GM19239 (cell line): ENCODE measurements around the gene FAM131C.
A peak's percentile ranks its signal among the peaks of the same experiment; 100 is the strongest.

Experiments
- DNase-seq: peaks from one replicate; pipeline ENCODE4 v3.0.0; 2011; ENCODE audit warnings: low spot score; ENCODE audit not compliant: insufficient read length
- FAIRE-seq: peaks from 2 replicates; lab custom pipeline; 2011; peaks lifted over from hg19 to GRCh38; lab: Jason Lieb, UNC

The FAM131C gene

GRCh38 chr1:16020325-16020724, 53.1 kb downstream of the FAM131C start:
- FAIRE-seq (no peak), DNase-seq (no peak)

- DNase-seq (no peak), FAIRE-seq (no peak)
Observed at GRCh38 chr1:16019644-16020277, 53.7 kb downstream of the FAM131C start.

GRCh38 chr1:16018749-16019643, 54.5 kb downstream of the FAM131C start:
- DNase-seq (no peak), FAIRE-seq (no peak)

GRCh38 chr1:16018308-16018707, 55.1 kb downstream of the FAM131C start:
- no peak for FAIRE-seq
- no peak for DNase-seq

- FAIRE-seq (no peak), DNase-seq (no peak)
Observed at GRCh38 chr1:16017461-16018303, 55.8 kb downstream of the FAM131C start, which contains the start of gene HSPB7. Gene HSPB7, minus strand, starts transcription at chr1:16018043. Its CDS starts 80 bp downstream, at chr1:16017963.

- DNase-seq = no peak
- no peak for FAIRE-seq
Observed at GRCh38 chr1:16017076-16017460, 56.4 kb downstream of the FAM131C start.

- FAIRE-seq (no peak), DNase-seq (no peak)
Observed at GRCh38 chr1:16015960-16016901, 57.2 kb downstream of the FAM131C start.

GRCh38 chr1:16015491-16015890, 58.0 kb downstream of the FAM131C start:
- no peak for DNase-seq
- FAIRE-seq = no peak

- DNase-seq = no peak
- no peak for FAIRE-seq
Observed at GRCh38 chr1:16014509-16015482, 58.7 kb downstream of the FAM131C start.

GRCh38 chr1:16013908-16014258, 59.6 kb downstream of the FAM131C start:
- DNase-seq = no peak
- FAIRE-seq = no peak

GRCh38 chr1:16013220-16013907, 60.1 kb downstream of the FAM131C start:
- FAIRE-seq = peak; percentile 23
- DNase-seq = no peak

GRCh38 chr1:16012590-16013219, 60.7 kb downstream of the FAM131C start:
- DNase-seq (peak; percentile 57), FAIRE-seq (peak; percentile 60)

- FAIRE-seq (no peak), DNase-seq (no peak)
Observed at GRCh38 chr1:16011936-16012589, 61.4 kb downstream of the FAM131C start.

- DNase-seq (no peak), FAIRE-seq (no peak)
Observed at GRCh38 chr1:16010837-16011236, 62.6 kb downstream of the FAM131C start.

GRCh38 chr1:16009678-16010077, 63.8 kb downstream of the FAM131C start:
- DNase-seq = no peak
- no peak for FAIRE-seq

- peak; percentile 57 for DNase-seq
- peak; percentile 86 for FAIRE-seq
Observed at GRCh38 chr1:16009030-16009460, 64.4 kb downstream of the FAM131C start.
